HepG2 (cell line): ENCODE results near the gene TOB1. TPM values are rescaled to one million over a fixed set of nuclear protein-coding genes. Genes with fewer than 3 reads are reported as not detected.

Experiments
- CC2D1A ChIP-seq: sonication (generic); formaldehyde crosslinking; IDR thresholded peaks from 2 replicates; pipeline ENCODE4 v1.8.1; 2023; ENCODE audit warnings: mild to moderate bottlenecking, missing genetic modification reagents
- HDAC1 ChIP-seq: sonication (generic); formaldehyde crosslinking; IDR thresholded peaks from 2 replicates; pipeline ENCODE4 v1.5.1; 2020; ENCODE audit warnings: mild to moderate bottlenecking, missing genetic modification reagents
- NFKB2 ChIP-seq: sonication (generic); formaldehyde crosslinking; IDR thresholded peaks from 2 replicates; pipeline ENCODE4 v1.4.0; 2020; ENCODE audit warnings: missing genetic modification reagents, borderline replicate concordance
- NR2F6 ChIP-seq, 2 experiments: IDR thresholded peaks; 2 replicates each; pipeline ENCODE4 v1.6.1; 2016; ENCODE audit warnings: antibody characterized with exemption in 1 of 2, mild to moderate bottlenecking in 1 of 2
- SP1 ChIP-seq, 2 experiments: fragments of 450-650 bp in 1 of 2; sonication (generic) in 1 of 2; formaldehyde crosslinking in 1 of 2; IDR thresholded peaks; 2 replicates each; pipeline versions ENCODE4 v1.4.0 to v1.6.1; 2016 to 2020; ENCODE audit warnings: missing genetic modification reagents in 1 of 2
- YEATS2 ChIP-seq: sonication (generic); formaldehyde crosslinking; IDR thresholded peaks from 2 replicates; pipeline ENCODE4 v1.4.0; 2020; ENCODE audit warnings: missing genetic modification reagents, borderline replicate concordance
- ZNF207 ChIP-seq: fragments of 450-650 bp; IDR thresholded peaks from 2 replicates; pipeline ENCODE4 v1.6.1; 2016; ENCODE audit warnings: antibody characterized with exemption, borderline replicate concordance
- ZNF512B ChIP-seq: sonication (generic); formaldehyde crosslinking; IDR thresholded peaks from 2 replicates; pipeline ENCODE4 v1.5.1; 2020; ENCODE audit warnings: missing genetic modification reagents, mild to moderate bottlenecking, borderline replicate concordance
- ZNF709 ChIP-seq: sonication (generic); formaldehyde crosslinking; IDR thresholded peaks from 2 replicates; pipeline ENCODE4 v1.5.0; 2020; ENCODE audit warnings: mild to moderate bottlenecking, missing genetic modification reagents
- ZNF780A ChIP-seq: sonication (generic); formaldehyde crosslinking; IDR thresholded peaks from 2 replicates; pipeline ENCODE4 v1.8.0; 2022; ENCODE audit warnings: mild to moderate bottlenecking, missing genetic modification reagents, moderate library complexity
- polyA plus RNA-seq, 8 experiments: library from polyadenylated mRNA; depleted of rRNA in 3 of 8; stranded (reverse) in 7 of 8; unstranded in 1 of 8; fragments of >200 nt; fragmentation: Illumina TruSeq in 4 of 8; extraction: Trizol in 4 of 8; gene quantifications; 2 replicates each; pipeline versions ENCODE4 v1.2.1 to v1.2.3, GENCODE V29; 2011 to 2016; ENCODE audit warnings: low read depth in 4 of 8, missing spikeins in 1 of 8, mixed read lengths in 1 of 8; ENCODE audit not compliant: insufficient read depth in 1 of 8
- total RNA-seq, 5 experiments: library from RNA; depleted of rRNA; stranded (reverse); fragments of >200 nt; fragmentation: Illumina TruSeq; extraction: Trizol; gene quantifications; 2 replicates each; pipeline ENCODE4 v1.2.3, GENCODE V29; 2016; ENCODE audit warnings: low read depth in 1 of 5
- TF ChIP-seq, protein P1 (sequence below), 2 experiments: IDR thresholded peaks; 2 replicates each; pipeline ENCODE4 v1.6.1; 2011 to 2012; ENCODE audit warnings: low read length in 2 of 2, borderline replicate concordance in 1 of 2, low read depth in 1 of 2, mild to moderate bottlenecking in 1 of 2, moderate library complexity in 1 of 2
- TF ChIP-seq, protein P2 (sequence below): sonication (generic); formaldehyde crosslinking; IDR thresholded peaks from 2 replicates; pipeline ENCODE4 v1.8.0; 2022; ENCODE audit warnings: missing genetic modification reagents, mild to moderate bottlenecking, moderate library complexity, borderline replicate concordance
- TF ChIP-seq, protein P3 (sequence below): sonication (generic); formaldehyde crosslinking; IDR thresholded peaks from 2 replicates; pipeline ENCODE4 v1.5.1; 2020; ENCODE audit warnings: missing genetic modification reagents, mild to moderate bottlenecking, borderline replicate concordance
- TF ChIP-seq, protein P4 (sequence below): fragments of 450-650 bp; IDR thresholded peaks from 2 replicates; pipeline ENCODE4 v1.6.1; 2017
- TF ChIP-seq, protein P5 (sequence below): sonication (generic); formaldehyde crosslinking; IDR thresholded peaks from 2 replicates; pipeline ENCODE4 v1.4.0; 2020; ENCODE audit warnings: mild to moderate bottlenecking, missing genetic modification reagents

TOB1 gene
- total and polyA plus RNA-seq, 2 of the 13 experiments (the other 11 are each of a cell fraction or from before 2014, with no cell fraction given): 21.9 to 57.7 TPM

- TF ChIP-seq, protein P1, sequence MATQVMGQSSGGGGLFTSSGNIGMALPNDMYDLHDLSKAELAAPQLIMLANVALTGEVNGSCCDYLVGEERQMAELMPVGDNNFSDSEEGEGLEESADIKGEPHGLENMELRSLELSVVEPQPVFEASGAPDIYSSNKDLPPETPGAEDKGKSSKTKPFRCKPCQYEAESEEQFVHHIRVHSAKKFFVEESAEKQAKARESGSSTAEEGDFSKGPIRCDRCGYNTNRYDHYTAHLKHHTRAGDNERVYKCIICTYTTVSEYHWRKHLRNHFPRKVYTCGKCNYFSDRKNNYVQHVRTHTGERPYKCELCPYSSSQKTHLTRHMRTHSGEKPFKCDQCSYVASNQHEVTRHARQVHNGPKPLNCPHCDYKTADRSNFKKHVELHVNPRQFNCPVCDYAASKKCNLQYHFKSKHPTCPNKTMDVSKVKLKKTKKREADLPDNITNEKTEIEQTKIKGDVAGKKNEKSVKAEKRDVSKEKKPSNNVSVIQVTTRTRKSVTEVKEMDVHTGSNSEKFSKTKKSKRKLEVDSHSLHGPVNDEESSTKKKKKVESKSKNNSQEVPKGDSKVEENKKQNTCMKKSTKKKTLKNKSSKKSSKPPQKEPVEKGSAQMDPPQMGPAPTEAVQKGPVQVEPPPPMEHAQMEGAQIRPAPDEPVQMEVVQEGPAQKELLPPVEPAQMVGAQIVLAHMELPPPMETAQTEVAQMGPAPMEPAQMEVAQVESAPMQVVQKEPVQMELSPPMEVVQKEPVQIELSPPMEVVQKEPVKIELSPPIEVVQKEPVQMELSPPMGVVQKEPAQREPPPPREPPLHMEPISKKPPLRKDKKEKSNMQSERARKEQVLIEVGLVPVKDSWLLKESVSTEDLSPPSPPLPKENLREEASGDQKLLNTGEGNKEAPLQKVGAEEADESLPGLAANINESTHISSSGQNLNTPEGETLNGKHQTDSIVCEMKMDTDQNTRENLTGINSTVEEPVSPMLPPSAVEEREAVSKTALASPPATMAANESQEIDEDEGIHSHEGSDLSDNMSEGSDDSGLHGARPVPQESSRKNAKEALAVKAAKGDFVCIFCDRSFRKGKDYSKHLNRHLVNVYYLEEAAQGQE (IDR thresholded peaks at IDR 0.05; ENCODE audit: borderline replicate concordance in 1 of 2, low read depth in 1 of 2, low read length in 2 of 2): 0 out of 4 replicates have a peak, but pooled peaks of 1 of the 2 experiments have one; percentile 45
- TF ChIP-seq SP1 (IDR thresholded peaks at IDR 0.05): no peak
- 0 out of 2 replicates have a peak, but pooled peaks have one; percentile 32 for TF ChIP-seq SP1 (CRISPR knock-in tag; IDR thresholded peaks at IDR 0.05)
- peak; percentile 82 for TF ChIP-seq NR2F6 (IDR thresholded peaks at IDR 0.05)
- peak; percentile 93 for TF ChIP-seq NR2F6 (CRISPR knock-in tag; IDR thresholded peaks at IDR 0.05)
- TF ChIP-seq, protein P2, sequence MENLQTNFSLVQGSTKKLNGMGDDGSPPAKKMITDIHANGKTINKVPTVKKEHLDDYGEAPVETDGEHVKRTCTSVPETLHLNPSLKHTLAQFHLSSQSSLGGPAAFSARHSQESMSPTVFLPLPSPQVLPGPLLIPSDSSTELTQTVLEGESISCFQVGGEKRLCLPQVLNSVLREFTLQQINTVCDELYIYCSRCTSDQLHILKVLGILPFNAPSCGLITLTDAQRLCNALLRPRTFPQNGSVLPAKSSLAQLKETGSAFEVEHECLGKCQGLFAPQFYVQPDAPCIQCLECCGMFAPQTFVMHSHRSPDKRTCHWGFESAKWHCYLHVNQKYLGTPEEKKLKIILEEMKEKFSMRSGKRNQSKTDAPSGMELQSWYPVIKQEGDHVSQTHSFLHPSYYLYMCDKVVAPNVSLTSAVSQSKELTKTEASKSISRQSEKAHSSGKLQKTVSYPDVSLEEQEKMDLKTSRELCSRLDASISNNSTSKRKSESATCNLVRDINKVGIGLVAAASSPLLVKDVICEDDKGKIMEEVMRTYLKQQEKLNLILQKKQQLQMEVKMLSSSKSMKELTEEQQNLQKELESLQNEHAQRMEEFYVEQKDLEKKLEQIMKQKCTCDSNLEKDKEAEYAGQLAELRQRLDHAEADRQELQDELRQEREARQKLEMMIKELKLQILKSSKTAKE (CRISPR knock-in tag): peak; percentile 73
- TF ChIP-seq ZNF512B (CRISPR knock-in tag): no peak
- TF ChIP-seq HDAC1: peak; percentile 74
- TF ChIP-seq ZNF709: no peak
- no peak for TF ChIP-seq ZNF207
- TF ChIP-seq, protein P3, sequence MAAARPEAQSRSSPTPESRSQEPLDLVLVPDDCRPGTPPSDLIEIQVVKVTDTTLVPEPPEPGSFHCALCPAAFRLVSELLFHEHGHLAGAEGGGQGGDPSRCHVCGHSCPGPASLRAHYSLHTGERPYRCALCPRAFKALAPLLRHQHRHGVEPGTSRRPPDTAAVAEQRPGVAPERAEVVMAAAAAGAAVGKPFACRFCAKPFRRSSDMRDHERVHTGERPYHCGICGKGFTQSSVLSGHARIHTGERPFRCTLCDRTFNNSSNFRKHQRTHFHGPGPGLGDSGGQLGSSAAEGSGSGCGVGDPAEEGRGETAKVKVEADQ (CRISPR knock-in tag): no peak
- TF ChIP-seq, protein P4, sequence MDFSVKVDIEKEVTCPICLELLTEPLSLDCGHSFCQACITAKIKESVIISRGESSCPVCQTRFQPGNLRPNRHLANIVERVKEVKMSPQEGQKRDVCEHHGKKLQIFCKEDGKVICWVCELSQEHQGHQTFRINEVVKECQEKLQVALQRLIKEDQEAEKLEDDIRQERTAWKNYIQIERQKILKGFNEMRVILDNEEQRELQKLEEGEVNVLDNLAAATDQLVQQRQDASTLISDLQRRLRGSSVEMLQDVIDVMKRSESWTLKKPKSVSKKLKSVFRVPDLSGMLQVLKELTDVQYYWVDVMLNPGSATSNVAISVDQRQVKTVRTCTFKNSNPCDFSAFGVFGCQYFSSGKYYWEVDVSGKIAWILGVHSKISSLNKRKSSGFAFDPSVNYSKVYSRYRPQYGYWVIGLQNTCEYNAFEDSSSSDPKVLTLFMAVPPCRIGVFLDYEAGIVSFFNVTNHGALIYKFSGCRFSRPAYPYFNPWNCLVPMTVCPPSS: no peak
- TF ChIP-seq YEATS2 (CRISPR knock-in tag): peak; percentile 54; the same call in 1 of the 2 replicates
- TF ChIP-seq ZNF780A (CRISPR knock-in tag): no peak
- TF ChIP-seq, protein P5, sequence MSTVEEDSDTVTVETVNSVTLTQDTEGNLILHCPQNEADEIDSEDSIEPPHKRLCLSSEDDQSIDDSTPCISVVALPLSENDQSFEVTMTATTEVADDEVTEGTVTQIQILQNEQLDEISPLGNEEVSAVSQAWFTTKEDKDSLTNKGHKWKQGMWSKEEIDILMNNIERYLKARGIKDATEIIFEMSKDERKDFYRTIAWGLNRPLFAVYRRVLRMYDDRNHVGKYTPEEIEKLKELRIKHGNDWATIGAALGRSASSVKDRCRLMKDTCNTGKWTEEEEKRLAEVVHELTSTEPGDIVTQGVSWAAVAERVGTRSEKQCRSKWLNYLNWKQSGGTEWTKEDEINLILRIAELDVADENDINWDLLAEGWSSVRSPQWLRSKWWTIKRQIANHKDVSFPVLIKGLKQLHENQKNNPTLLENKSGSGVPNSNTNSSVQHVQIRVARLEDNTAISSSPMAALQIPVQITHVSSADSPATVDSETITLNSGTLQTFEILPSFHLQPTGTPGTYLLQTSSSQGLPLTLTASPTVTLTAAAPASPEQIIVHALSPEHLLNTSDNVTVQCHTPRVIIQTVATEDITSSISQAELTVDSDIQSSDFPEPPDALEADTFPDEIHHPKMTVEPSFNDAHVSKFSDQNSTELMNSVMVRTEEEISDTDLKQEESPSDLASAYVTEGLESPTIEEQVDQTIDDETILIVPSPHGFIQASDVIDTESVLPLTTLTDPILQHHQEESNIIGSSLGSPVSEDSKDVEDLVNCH (CRISPR knock-in tag): no peak
- TF ChIP-seq NFKB2: peak; percentile 53; the same call in 1 of the 2 replicates
- TF ChIP-seq CC2D1A: no peak
These were observed 39.3 kb upstream of the TOB1 start (continued) for GRCh38 chr17:50905460-50905803.
